IPS-18a (cell line): ENCODE data around the gene ARPC3.
A peak's percentile ranks its signal among the peaks of the same experiment; 100 is the strongest.
"Not testable (repeated sequence)": the region's sequence is repeated elsewhere in the genome, so short reads cannot be mapped to it uniquely, and the experiment has no call there.

ENCODE experiments used
- H3K27ac ChIP-seq: one replicate; pipeline ENCODE4 v1.5.1; 2013; ENCODE audit warnings: low read length
- H3K27me3 ChIP-seq: one replicate; pipeline ENCODE4 v1.6.1; 2013; ENCODE audit warnings: mild to moderate bottlenecking, low read length; ENCODE audit not compliant: control insufficient read depth, insufficient read depth
- H3K36me3 ChIP-seq: one replicate; pipeline ENCODE4 v1.6.1; 2013; ENCODE audit warnings: low read depth, low read length; ENCODE audit not compliant: control insufficient read depth
- H3K4me1 ChIP-seq: one replicate; pipeline ENCODE4 v1.6.1; 2013; ENCODE audit warnings: low read depth, low read length; ENCODE audit not compliant: control insufficient read depth
- H3K4me3 ChIP-seq: one replicate; pipeline ENCODE4 v1.5.1; 2013; ENCODE audit warnings: low read length
- H3K9ac ChIP-seq: one replicate; pipeline ENCODE4 v1.6.1; 2013; ENCODE audit warnings: mild to moderate bottlenecking, low read length, moderate library complexity
- H3K9me3 ChIP-seq: one replicate; pipeline ENCODE4 v1.6.1; 2013; ENCODE audit warnings: low read depth, low read length; ENCODE audit not compliant: control insufficient read depth

Gene ARPC3

GRCh38 chr12:110405126-110405662 lies 44.9 kb downstream of the ARPC3 start:
- H3K9me3 ChIP-seq, H3K27ac ChIP-seq, H3K9ac ChIP-seq, H3K4me1 ChIP-seq, H3K4me3 ChIP-seq, H3K27me3 ChIP-seq: not testable (repeated sequence)
- peaks cover 14% of the 10 kb centered on the region for H3K36me3 ChIP-seq

- Histone ChIP-seq H3K27me3 (no peaks in the 10 kb centered on the region), H3K4me3 (peak overlapping the region; percentile 80), H3K36me3 (peaks cover 17% of the 10 kb centered on the region), H3K4me1 (peaks cover 4% of the 10 kb centered on the region), H3K9me3 (no peaks in the 10 kb centered on the region), H3K27ac (peak overlapping the region; percentile 100), H3K9ac (peak overlapping the region; percentile 97)
Observed at GRCh38 chr12:110403976-110404682, 46.0 kb downstream of the ARPC3 start.

DNA sequence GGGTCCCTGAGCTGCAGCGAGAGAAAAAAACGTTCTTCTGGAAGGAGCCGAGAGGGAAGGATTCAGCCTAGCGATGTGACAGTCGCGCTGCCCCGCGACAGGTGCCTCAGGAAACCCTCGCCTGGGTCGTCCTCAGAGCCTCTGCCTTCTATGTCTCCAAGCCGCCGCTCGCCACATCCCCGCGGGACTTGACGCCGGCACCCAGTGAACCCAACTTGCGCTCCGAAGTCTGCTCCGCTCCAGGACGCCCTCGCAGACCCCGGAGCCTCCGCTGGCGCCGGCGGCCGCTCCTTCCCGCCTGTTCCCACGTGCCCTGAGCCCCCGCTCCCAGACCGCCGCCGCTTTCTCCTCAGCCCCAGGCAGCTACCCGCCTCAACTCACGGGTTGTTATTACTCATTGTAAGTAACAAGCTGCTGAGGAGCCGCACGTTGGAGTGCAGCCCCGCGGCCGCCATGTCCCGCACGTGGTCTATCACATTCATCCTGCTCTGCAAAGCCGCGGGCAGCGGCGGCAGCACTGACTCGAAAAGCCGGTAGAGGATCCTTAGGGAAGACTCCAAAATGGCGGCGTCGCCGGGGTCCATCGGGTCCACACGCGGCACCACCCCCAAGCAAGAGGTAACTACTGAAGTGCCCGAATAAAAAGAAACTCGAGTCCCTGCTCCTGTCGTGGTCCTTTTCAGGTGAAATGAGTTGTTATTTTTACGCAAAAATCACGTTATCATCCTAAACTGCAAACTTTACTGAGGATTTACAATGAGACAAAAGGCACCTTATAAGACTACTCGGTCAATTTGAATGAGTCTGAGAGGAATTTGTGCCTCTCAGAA lies 46.8 kb downstream of the ARPC3 start, which contains the start of gene ANAPC7:
Gene ANAPC7, minus strand, starts transcription at position 563 of the 830 bp plus-strand sequence. Its CDS starts 81 bp downstream, at position 482.
- peak within 1 kb of the TSS; percentile 80 for H3K4me3 ChIP-seq
- H3K9ac ChIP-seq, result peak within 1 kb of the TSS; percentile 97
- H3K36me3 ChIP-seq, result peaks cover 19% of the 10 kb centered on the region
- H3K9me3 ChIP-seq, result no peaks in the 10 kb centered on the region
- no peaks in the 10 kb centered on the region for H3K27me3 ChIP-seq
- peak within 1 kb of the TSS; percentile 100 for H3K27ac ChIP-seq
- H3K4me1 ChIP-seq, result peaks cover 4% of the 10 kb centered on the region
